ENCODE data around the gene SUSD1.

- TF ChIP-seq, protein P1, sequence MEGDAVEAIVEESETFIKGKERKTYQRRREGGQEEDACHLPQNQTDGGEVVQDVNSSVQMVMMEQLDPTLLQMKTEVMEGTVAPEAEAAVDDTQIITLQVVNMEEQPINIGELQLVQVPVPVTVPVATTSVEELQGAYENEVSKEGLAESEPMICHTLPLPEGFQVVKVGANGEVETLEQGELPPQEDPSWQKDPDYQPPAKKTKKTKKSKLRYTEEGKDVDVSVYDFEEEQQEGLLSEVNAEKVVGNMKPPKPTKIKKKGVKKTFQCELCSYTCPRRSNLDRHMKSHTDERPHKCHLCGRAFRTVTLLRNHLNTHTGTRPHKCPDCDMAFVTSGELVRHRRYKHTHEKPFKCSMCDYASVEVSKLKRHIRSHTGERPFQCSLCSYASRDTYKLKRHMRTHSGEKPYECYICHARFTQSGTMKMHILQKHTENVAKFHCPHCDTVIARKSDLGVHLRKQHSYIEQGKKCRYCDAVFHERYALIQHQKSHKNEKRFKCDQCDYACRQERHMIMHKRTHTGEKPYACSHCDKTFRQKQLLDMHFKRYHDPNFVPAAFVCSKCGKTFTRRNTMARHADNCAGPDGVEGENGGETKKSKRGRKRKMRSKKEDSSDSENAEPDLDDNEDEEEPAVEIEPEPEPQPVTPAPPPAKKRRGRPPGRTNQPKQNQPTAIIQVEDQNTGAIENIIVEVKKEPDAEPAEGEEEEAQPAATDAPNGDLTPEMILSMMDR (IDR thresholded peaks at IDR 0.05): peak in 1 of 2 donors; percentile 26
- TF ChIP-seq POLR2A (IDR thresholded peaks at IDR 0.05): no peak
- no peak for TF ChIP-seq POLR2AphosphoS5 (IDR thresholded peaks at IDR 0.05)
These were observed 88.5 kb downstream of the SUSD1 start for GRCh38 chr9:112086627-112087026.
